ENCODE measurements around the gene SPATA1. TPM values are rescaled to one million over a fixed set of nuclear protein-coding genes. Genes with fewer than 3 reads are reported as not detected.
"Not testable (repeated sequence)": the region's sequence is repeated elsewhere in the genome, so short reads cannot be mapped to it uniquely, and the experiment has no call there.

Gene SPATA1
- total RNA-seq, 2 donors from 2014 or later = 1.3 to 2.7 TPM

DNA sequence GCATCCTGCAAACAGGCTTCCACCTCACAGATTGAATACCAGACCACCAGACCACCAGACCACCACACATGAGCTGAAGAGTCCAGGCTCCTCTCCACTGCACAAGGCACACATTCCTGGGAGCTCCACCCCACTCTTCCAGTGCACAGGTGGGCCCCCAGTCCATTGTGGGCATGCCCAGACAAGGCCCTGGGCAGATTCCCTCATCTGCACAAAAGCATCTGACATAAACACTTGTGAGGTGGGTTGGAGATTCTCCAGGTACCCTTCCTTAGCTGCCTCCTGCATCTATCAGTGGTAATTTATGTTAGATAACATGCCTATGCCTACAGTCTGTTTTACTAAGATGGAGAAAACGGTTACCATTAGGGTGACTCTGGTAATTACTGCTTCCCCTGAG is 79.6 kb downstream of the SPATA1 start:
- TF ChIP-seq, protein P1, sequence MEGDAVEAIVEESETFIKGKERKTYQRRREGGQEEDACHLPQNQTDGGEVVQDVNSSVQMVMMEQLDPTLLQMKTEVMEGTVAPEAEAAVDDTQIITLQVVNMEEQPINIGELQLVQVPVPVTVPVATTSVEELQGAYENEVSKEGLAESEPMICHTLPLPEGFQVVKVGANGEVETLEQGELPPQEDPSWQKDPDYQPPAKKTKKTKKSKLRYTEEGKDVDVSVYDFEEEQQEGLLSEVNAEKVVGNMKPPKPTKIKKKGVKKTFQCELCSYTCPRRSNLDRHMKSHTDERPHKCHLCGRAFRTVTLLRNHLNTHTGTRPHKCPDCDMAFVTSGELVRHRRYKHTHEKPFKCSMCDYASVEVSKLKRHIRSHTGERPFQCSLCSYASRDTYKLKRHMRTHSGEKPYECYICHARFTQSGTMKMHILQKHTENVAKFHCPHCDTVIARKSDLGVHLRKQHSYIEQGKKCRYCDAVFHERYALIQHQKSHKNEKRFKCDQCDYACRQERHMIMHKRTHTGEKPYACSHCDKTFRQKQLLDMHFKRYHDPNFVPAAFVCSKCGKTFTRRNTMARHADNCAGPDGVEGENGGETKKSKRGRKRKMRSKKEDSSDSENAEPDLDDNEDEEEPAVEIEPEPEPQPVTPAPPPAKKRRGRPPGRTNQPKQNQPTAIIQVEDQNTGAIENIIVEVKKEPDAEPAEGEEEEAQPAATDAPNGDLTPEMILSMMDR (IDR thresholded peaks at IDR 0.05) = no peak
- H3K9me3 ChIP-seq = no peaks in the 10 kb centered on the region
- no peak overlapping the region for H3K4me3 ChIP-seq
- DNase-seq = no peak
- H3K27me3 ChIP-seq = no peaks in the 10 kb centered on the region
- intact Hi-C loops (cut with DNase I) = no loop called here
- no peaks in the 10 kb centered on the region for H3K4me1 ChIP-seq
- H3K9ac ChIP-seq (ENCODE audit: low read depth in 2 of 2, low read length in 2 of 2) = no peak overlapping the region
- H3K36me3 ChIP-seq = no peaks in the 10 kb centered on the region
- H3K27ac ChIP-seq = no peak overlapping the region

- H3K9ac ChIP-seq (ENCODE audit: low read depth in 2 of 2, low read length in 2 of 2) = no peak overlapping the region
- intact Hi-C loops (cut with DNase I) = no loop called here
- no peak overlapping the region for H3K27ac ChIP-seq
- DNase-seq = no peak
- TF ChIP-seq, protein P1 (IDR thresholded peaks at IDR 0.05) = no peak
- H3K9me3 ChIP-seq = no peaks in the 10 kb centered on the region
- no peak overlapping the region for H3K4me3 ChIP-seq
- no peaks in the 10 kb centered on the region for H3K4me1 ChIP-seq
- H3K27me3 ChIP-seq = no peaks in the 10 kb centered on the region
- no peaks in the 10 kb centered on the region for H3K36me3 ChIP-seq
These were observed 80.9 kb downstream of the SPATA1 start for GRCh38 chr1:84587099-84587498.

DNA sequence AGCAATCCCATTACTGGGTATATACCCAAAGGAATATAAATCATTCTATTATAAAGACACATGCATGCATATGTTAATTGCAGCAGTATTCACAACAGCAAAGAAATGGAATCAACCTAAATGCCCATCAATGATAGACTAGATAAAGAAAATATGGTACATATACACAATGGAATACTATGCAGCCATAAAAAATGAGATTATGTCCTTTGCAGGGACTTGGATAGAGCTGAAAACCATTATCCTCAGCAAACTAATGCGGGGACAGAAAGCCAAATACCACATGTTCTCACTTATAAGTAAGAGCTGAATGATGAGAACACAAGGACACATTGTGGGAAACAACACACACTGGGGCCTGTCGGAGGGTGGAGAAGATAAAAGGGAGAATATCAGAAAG is 88.8 kb downstream of the SPATA1 start:
- intact Hi-C loops (cut with DNase I); H3K9me3 ChIP-seq; H3K4me3 ChIP-seq; H3K9ac ChIP-seq (ENCODE audit: low read depth in 2 of 2, low read length in 2 of 2); H3K36me3 ChIP-seq; DNase-seq; H3K27me3 ChIP-seq; H3K4me1 ChIP-seq; H3K27ac ChIP-seq: not testable (repeated sequence)

DNA sequence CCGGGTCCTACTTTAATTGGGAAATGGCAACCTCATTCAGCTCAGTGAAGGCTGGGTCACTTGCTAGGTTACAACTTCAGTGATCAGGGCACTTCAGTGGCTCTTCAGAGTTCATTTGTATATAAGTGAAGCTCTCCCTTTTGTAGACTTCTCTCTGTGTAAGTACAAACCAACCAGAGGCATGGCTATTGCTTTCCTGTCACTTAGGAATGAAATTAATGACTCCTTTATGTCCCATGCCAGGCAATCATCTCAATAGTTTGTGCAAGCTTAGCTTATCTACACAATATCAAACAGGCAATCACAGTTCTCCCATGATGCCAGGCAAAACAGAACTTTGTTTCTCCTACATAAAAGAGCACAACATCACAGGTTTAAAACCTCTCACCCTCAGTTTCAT is 90.8 kb downstream of the SPATA1 start:
- H3K4me3 ChIP-seq = no peak overlapping the region
- no peaks in the 10 kb centered on the region for H3K4me1 ChIP-seq
- H3K9me3 ChIP-seq = no peaks in the 10 kb centered on the region
- intact Hi-C loops (cut with DNase I) = no loop called here
- no peak overlapping the region for H3K27ac ChIP-seq
- TF ChIP-seq, protein P1 (IDR thresholded peaks at IDR 0.05) = no peak
- no peaks in the 10 kb centered on the region for H3K27me3 ChIP-seq
- no peak overlapping the region for H3K9ac ChIP-seq (ENCODE audit: low read depth in 2 of 2, low read length in 2 of 2)
- DNase-seq = no peak
- H3K36me3 ChIP-seq = no peaks in the 10 kb centered on the region

- no peak overlapping the region for H3K27ac ChIP-seq
These were observed 92.2 kb downstream of the SPATA1 start for GRCh38 chr1:84598418-84598817.

More at GRCh38 chr1:84598418-84598817, 92.2 kb downstream of the SPATA1 start:
- Histone ChIP-seq H3K9ac (ENCODE audit: low read depth in 2 of 2, low read length in 2 of 2) (no peak overlapping the region), H3K4me3 (no peak overlapping the region), H3K36me3 (no peaks in the 10 kb centered on the region), H3K27me3 (no peaks in the 10 kb centered on the region), H3K9me3 (no peaks in the 10 kb centered on the region), H3K4me1 (no peaks in the 10 kb centered on the region)
- TF ChIP-seq, protein P1 (IDR thresholded peaks at IDR 0.05) = no peak
- intact Hi-C loops (cut with DNase I) = no loop called here
- no peak for DNase-seq
